GM11168 (cell line): ENCODE measurements around the gene FLAD1.
"Not testable (repeated sequence)": the region's sequence is repeated elsewhere in the genome, so short reads cannot be mapped to it uniquely, and the experiment has no call there.

Experiments used
- in situ Hi-C: fragments of 300-500 bp; cut with MboI; formaldehyde crosslinking; loops from one replicate; pipeline ENCODE4 v1.12.0; 2022; ENCODE audit warnings: low sequenced_read_pairs; ENCODE audit not compliant: unreplicated experiment

FLAD1 gene

DNA sequence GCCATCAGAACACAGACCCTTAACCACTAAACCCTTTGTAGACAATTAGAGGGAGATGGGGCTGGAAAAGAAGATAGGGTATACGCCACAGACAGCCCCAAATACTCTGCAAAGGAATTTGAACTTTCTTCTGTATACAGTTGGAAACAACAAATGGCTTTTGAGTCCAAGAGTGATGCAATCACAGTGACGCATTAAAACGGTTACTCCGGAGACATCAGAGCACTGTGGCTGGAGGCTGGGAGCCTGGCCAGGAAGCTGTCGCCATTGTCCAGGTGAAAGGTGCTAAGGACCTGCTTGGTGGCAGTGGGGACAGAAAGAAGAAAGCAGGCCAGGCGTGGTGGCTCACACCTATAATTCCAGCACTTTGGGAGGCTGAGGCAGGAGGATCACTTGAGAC is 4.2 kb downstream of the FLAD1 start:
- in situ Hi-C loops = no loop called here

- in situ Hi-C loops = no loop called here
Observed at GRCh38 chr1:154988058-154988954, 5.2 kb downstream of the FLAD1 start.

GRCh38 chr1:154989195-154989860 is 6.2 kb downstream of the FLAD1 start:
- in situ Hi-C loops = no loop called here

DNA sequence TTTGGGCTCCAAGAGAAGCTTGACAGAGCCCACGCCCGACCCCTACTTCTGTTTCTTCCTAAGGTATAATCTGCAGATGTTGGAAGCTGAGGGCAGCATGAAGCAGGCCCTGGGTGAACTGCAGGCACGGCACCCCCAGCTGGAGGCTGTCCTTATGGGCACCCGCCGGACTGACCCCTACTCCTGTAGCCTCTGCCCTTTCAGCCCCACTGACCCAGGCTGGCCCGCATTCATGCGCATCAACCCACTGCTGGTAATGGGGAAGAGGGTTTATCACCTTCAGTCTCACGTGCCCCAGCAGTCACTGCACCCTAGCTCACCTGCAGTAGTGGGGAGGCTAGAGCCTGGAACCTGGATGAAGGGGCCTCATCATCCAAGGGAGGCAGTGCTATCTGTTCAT is 7.1 kb downstream of the FLAD1 start:
- in situ Hi-C loops = no loop called here

- in situ Hi-C loops = no loop called here
Observed at GRCh38 chr1:154992721-154993571, 9.8 kb downstream of the FLAD1 start.

- in situ Hi-C loops = no loop called here
Observed at GRCh38 chr1:154993572-154994268, 10.6 kb downstream of the FLAD1 start, which contains the start of gene LENEP. Gene LENEP (plus strand): TSS chr1:154993586. CDS start chr1:154993608, 22 bp downstream.

DNA sequence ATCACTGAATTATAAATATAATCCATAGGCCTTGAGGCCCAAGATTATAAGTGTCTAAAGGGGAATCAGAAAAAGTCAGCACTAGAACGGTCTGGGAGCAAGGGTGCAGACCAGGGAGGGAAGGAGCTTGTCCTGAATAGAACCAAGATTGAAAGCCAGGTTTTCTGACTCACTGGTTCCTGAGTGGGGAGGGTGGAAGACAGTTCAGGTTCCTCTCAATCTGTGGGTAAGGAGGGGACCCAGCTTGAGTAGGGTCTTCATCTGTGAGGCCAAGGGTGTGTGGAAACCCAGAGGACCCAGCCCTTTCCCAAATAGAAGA is 11.1 kb downstream of the FLAD1 start:
- in situ Hi-C loops = no loop called here

DNA sequence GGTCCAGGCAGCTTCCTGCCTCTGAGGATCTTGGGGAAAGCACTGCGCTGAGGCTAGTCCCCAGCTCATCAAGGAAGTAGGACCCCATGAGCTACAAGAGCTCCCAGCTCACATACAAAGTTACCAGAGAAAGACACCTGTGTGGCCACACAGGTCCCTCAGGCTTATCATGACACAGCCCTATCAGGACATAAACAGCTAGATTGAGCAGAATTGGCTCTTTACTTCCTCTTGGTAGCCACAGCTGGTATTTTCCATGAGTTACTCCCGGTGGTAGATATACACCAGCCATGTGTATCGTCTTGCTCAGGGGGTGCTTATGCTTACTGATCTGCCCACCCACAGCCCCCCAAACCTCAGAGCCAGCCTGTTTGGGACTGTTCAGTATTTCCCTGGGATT is 11.4 kb downstream of the FLAD1 start:
- in situ Hi-C loops = no loop called here

DNA sequence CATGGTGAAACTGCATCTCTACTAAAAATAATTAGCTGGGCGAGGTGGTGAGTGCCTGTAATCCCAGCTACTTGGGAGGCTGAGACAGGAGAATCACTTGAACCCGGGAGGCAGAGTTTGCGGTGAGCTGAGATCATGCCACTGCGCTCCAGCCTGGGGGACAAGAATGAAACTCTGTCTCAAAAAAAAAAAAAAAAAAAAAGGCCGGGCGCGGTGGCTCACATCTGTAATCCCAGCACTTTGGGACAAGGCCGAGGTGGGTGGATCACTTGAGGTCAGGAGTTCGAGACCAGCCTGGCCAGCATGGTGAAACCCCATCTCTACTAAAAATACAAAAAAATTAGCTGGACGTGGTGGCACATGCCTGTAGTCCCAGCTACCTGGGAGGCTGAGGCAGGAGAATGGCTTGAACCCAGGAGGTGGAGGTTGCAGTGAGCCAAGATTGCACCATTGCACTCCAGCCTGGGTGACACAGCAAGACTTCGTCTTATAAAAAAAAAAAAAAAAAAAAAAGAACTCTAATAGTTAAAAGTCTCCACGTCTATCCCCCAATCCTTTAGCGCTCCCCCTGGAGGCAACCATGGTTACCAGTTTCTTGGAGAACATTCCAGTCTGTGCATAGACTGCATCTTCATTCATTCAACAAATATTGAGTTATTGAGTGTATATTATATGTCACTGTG is 12.3 kb downstream of the FLAD1 start:
- in situ Hi-C loops = not testable (repeated sequence)

DNA sequence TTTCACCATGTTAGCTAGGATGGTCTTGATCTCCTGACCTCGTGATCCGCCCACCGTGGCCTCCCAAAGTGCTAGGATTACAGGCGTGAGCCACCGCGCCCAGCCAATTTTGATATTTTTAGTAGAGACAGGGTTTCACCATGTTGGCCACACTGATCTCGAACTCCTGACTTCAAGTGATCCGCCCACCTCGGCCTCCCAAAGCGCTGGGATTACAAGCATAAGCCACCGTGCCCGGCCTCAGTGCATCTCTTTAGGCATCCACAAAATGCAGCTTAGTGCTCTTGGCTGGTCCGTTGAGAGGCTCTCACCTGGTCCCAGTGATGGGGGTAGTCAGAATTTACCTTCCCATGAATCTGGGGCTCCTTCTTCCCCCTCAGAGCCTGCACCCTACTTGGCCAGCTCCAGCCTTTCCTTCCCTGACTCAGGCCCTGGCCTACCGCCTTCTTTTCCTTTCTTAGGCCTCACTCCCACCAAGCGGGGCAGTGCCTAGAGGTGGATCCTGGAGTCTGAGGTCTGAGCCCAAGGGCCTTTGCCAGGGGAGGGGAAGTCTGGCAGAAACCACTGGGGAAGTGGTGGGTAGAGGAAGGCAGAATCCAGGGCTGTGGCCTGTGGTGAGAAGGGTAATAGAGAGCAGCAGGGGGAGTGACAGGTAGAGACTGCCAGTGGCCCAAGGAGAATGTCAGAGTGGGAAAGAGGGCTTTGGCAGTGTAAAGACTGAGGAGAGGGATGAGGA is 14.0 kb downstream of the FLAD1 start:
- in situ Hi-C loops = no loop called here

DNA sequence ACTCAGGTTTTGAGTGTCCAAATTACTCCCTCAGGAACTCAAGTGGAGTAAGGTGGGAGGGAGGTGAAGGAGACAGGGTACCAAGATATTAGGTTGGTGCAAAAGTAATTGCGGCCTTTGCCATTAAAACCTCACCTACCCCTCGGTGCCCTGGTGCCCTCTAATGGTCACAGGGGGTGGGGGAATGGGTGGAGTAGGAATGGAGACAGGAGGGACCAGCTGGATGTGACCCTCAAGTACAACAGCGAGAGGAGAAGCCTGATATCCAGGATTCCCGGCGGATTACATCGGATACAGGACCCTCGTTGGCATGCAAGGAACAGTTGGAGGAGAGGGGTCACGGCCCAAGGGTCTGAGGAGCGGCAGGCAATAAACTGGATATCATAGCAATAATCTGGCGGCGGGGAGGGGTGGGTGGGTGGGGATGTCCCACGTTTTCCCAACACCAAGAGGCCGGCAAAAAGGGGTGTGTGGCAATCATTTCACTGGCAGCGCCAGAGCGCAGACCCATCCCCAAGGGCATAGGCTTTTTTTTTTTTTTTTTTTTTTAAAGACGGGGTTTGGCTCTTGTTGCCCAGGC is 15.1 kb downstream of the FLAD1 start:
- in situ Hi-C loops = no loop called here

- in situ Hi-C loops = no loop called here
Observed at GRCh38 chr1:154998818-154999570, 15.8 kb downstream of the FLAD1 start.

DNA sequence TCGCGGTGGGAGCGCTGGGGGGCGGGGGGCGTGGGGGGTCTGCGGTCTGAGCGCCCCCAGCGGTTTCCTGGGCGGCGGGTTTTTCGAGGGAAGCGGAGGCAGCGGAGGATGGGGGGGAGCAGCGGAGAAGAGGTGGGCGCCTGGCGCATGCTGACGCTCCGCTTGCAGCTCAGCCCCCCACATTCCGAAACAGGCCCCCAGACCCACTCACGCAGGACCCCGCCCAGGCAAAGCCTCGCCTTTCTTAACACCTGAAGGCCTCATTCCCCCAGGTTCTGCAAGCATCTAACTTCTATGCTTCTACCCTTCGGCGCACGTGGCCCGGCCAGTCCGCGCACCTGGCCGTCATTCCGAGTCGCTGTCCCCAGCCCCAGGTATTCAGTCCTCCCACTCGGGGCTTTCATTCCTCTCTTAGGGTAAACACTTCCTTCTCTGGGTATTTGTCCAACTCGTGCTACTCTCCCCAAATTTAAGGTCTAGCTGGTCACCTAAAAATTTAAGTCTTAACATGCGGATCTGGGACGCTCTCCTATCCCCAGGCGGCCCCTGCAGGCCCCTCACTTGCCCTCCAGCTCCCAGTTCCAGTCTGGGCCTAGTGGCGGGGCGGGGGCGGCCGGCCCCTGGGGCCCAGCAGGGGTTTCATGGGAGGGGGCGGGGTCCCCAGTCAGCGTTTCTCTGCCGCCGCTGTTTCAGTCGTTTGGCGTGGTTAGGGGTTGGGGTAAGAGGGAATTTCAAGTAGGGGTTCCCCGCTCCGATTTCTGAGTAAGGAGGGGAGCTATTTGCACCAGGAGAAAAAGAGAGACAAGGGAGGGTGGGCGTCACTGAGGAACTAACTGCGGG is 16.6 kb downstream of the FLAD1 start:
- in situ Hi-C loops = no loop called here

DNA sequence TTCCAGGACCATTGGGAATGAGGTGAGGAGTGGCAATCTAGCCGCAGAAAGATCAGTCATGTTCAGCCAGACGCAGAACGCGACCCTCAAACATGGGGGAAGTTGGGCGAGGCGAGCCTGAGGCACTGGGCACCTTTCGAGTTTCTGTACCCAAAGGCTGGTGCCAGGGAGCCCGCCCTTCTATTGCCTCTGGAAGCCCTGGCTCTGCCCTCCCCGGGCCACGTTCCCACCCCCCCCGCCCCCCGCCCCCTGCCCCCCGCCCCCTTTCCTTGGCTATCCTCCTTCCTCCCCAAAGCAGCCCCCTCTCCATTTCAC is 17.2 kb downstream of the FLAD1 start:
- in situ Hi-C loops = no loop called here

DNA sequence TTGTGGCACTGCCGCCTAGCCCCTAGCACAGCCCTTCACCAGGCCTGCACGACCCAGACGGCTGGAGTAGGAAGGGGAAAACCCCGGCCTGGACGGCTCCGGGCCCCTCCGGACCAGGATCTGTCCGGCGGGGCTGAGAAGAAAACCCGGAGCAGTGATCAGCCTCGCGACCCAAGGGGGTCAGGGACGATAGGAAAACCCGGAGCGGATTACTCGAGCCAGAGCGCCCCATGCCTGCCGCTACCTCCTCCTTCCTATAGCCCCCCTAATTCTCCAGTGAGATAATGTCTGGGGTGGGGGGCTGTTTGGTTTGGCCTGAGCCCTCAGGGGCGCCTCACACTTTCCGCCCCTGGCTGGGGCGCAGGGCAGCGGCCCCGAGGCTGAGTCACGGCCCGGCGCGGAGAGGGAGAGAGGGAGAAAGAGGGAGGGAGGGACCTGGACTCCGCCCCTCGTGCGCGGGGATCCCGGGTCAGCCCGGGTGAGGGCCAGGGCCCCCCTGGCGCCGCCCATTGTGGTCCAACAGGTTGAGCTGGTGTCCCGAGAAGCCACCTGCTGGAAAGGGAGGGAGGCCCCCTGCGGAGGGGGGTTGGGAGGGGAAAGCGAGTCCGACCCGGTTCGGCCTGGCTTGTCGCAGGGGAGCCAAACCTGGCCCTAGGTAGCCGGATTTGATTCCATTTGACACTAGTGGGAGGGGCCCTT is 17.7 kb downstream of the FLAD1 start:
- in situ Hi-C loops = no loop called here

GRCh38 chr1:155001425-155001674 is 18.2 kb downstream of the FLAD1 start:
- in situ Hi-C loops = no loop called here
